HUES6 (cell line): ENCODE results near the gene USP26.
"Not testable (repeated sequence)": the region's sequence is repeated elsewhere in the genome, so short reads cannot be mapped to it uniquely, and the experiment has no call there.

Experiments used
- H3K27ac ChIP-seq: 2 replicates; pipeline ENCODE4 v1.7.0; 2013; ENCODE audit warnings: low read depth, mild to moderate bottlenecking, low read length, inconsistent platforms
- H3K27me3 ChIP-seq: 2 replicates; pipeline ENCODE4 v1.6.1; 2013; ENCODE audit warnings: low read length; ENCODE audit not compliant: control insufficient read depth, insufficient read depth
- H3K36me3 ChIP-seq: 2 replicates; pipeline ENCODE4 v1.6.1; 2013; ENCODE audit warnings: low read length; ENCODE audit not compliant: control insufficient read depth, insufficient read depth
- H3K4me1 ChIP-seq: 2 replicates; pipeline ENCODE4 v1.6.1; 2013; ENCODE audit warnings: low read length; ENCODE audit not compliant: control insufficient read depth, insufficient read depth
- H3K4me3 ChIP-seq: 2 replicates; pipeline ENCODE4 v1.5.1; 2013; ENCODE audit warnings: low read depth, low read length
- H3K9ac ChIP-seq: one replicate; pipeline ENCODE4 v1.6.1; 2013; ENCODE audit warnings: mild to moderate bottlenecking, low read length
- H3K9me3 ChIP-seq: 2 replicates; pipeline ENCODE4 v1.6.1; 2013; ENCODE audit warnings: low read depth, low read length; ENCODE audit not compliant: control insufficient read depth, insufficient read depth

The USP26 gene

GRCh38 chrX:133033010-133033409 lies 63.9 kb downstream of the USP26 start:
- Histone ChIP-seq H3K27me3 (peaks cover 6% of the 10 kb centered on the region; the same call in 1 of the 2 replicates), H3K4me1 (no peaks in the 10 kb centered on the region), H3K9me3 (no peaks in the 10 kb centered on the region), H3K4me3 (no peak overlapping the region), H3K36me3 (no peaks in the 10 kb centered on the region), H3K9ac (no peak overlapping the region), H3K27ac (no peak overlapping the region)

- no peaks in the 10 kb centered on the region; the same call in 1 of the 2 replicates for H3K27me3 ChIP-seq
- no peak overlapping the region for H3K27ac ChIP-seq
- H3K36me3 ChIP-seq = no peaks in the 10 kb centered on the region
- no peaks in the 10 kb centered on the region for H3K9me3 ChIP-seq
- H3K4me1 ChIP-seq = no peaks in the 10 kb centered on the region
- H3K9ac ChIP-seq = no peak overlapping the region
- H3K4me3 ChIP-seq = no peak overlapping the region
Observed at GRCh38 chrX:133018229-133018628, 78.7 kb downstream of the USP26 start.

- no peaks in the 10 kb centered on the region for H3K4me1 ChIP-seq
- no peak overlapping the region for H3K27ac ChIP-seq
- H3K9me3 ChIP-seq = peaks cover 24% of the 10 kb centered on the region
- H3K27me3 ChIP-seq = no peaks in the 10 kb centered on the region; the same call in 1 of the 2 replicates
- no peak overlapping the region for H3K9ac ChIP-seq
- no peak overlapping the region for H3K4me3 ChIP-seq
- no peaks in the 10 kb centered on the region for H3K36me3 ChIP-seq
Observed at GRCh38 chrX:133007458-133007857, 89.5 kb downstream of the USP26 start.

- Histone ChIP-seq H3K9me3 (peaks cover 24% of the 10 kb centered on the region), H3K27ac (no peak overlapping the region), H3K27me3 (no peaks in the 10 kb centered on the region; the same call in 1 of the 2 replicates), H3K4me1 (no peaks in the 10 kb centered on the region), H3K9ac (no peak overlapping the region), H3K4me3 (no peak overlapping the region), H3K36me3 (no peaks in the 10 kb centered on the region)
Observed at GRCh38 chrX:133005616-133006015, 91.3 kb downstream of the USP26 start.

GRCh38 chrX:133005042-133005441 lies 91.9 kb downstream of the USP26 start:
- H3K36me3 ChIP-seq = no peaks in the 10 kb centered on the region
- H3K4me3 ChIP-seq = no peak overlapping the region
- no peaks in the 10 kb centered on the region; the same call in 1 of the 2 replicates for H3K27me3 ChIP-seq
- H3K9ac ChIP-seq = no peak overlapping the region
- H3K9me3 ChIP-seq = peaks cover 24% of the 10 kb centered on the region
- no peaks in the 10 kb centered on the region for H3K4me1 ChIP-seq
- no peak overlapping the region for H3K27ac ChIP-seq

- Histone ChIP-seq H3K4me3 (no peak overlapping the region), H3K9me3 (no peaks in the 10 kb centered on the region), H3K27me3 (peaks cover 3% of the 10 kb centered on the region; the same call in 1 of the 2 replicates), H3K27ac (no peak overlapping the region), H3K36me3 (no peaks in the 10 kb centered on the region), H3K9ac (no peak overlapping the region), H3K4me1 (no peaks in the 10 kb centered on the region)
Observed at GRCh38 chrX:132999209-132999608, 97.7 kb downstream of the USP26 start.

- Histone ChIP-seq H3K4me1 (no peaks in the 10 kb centered on the region), H3K27me3 (peaks cover 7% of the 10 kb centered on the region; the same call in 1 of the 2 replicates), H3K4me3 (no peak overlapping the region), H3K36me3 (no peaks in the 10 kb centered on the region), H3K9me3 (no peaks in the 10 kb centered on the region), H3K27ac (no peak overlapping the region), H3K9ac (no peak overlapping the region)
Observed at GRCh38 chrX:132990835-132991234, 106.1 kb downstream of the USP26 start.

- Histone ChIP-seq H3K36me3 (no peaks in the 10 kb centered on the region), H3K4me1 (no peaks in the 10 kb centered on the region), H3K9me3 (no peaks in the 10 kb centered on the region), H3K4me3 (no peak overlapping the region), H3K27me3 (peaks cover 6% of the 10 kb centered on the region; the same call in 1 of the 2 replicates), H3K9ac (no peak overlapping the region), H3K27ac (no peak overlapping the region)
Observed at GRCh38 chrX:132986556-132986955, 110.4 kb downstream of the USP26 start.

- no peak overlapping the region for H3K27ac ChIP-seq
- no peak overlapping the region for H3K4me3 ChIP-seq
- no peaks in the 10 kb centered on the region for H3K36me3 ChIP-seq
- no peak overlapping the region for H3K9ac ChIP-seq
- H3K9me3 ChIP-seq = no peaks in the 10 kb centered on the region
- H3K4me1 ChIP-seq = no peaks in the 10 kb centered on the region
- peaks cover 2% of the 10 kb centered on the region; the same call in 1 of the 2 replicates for H3K27me3 ChIP-seq
Observed at GRCh38 chrX:132984058-132984650, 112.8 kb downstream of the USP26 start.

- no peaks in the 10 kb centered on the region for H3K9me3 ChIP-seq
- H3K27me3 ChIP-seq = peaks cover 2% of the 10 kb centered on the region; the same call in 1 of the 2 replicates
- no peak overlapping the region for H3K4me3 ChIP-seq
- H3K4me1 ChIP-seq = no peaks in the 10 kb centered on the region
- H3K27ac ChIP-seq = no peak overlapping the region
- no peak overlapping the region for H3K9ac ChIP-seq
- no peaks in the 10 kb centered on the region for H3K36me3 ChIP-seq
Observed at GRCh38 chrX:132983496-132983895, 113.4 kb downstream of the USP26 start.

- not testable (repeated sequence) for H3K9ac ChIP-seq
Observed at GRCh38 chrX:132980035-132980434, 116.9 kb downstream of the USP26 start.

More at GRCh38 chrX:132980035-132980434, 116.9 kb downstream of the USP26 start:
- not testable (repeated sequence) for H3K36me3 ChIP-seq, H3K27ac ChIP-seq, H3K4me3 ChIP-seq, H3K27me3 ChIP-seq, H3K9me3 ChIP-seq, H3K4me1 ChIP-seq
